IMR-90 (cell line): Measurements from ENCODE around the gene GSK3B. TPM values are rescaled to one million over a fixed set of nuclear protein-coding genes. Genes with fewer than 3 reads are reported as not detected.

Source experiments
- ATAC-seq: fragments of 200-7000 bp; cut with Tn5 transposase; 2 replicates; pipeline ENCODE4 v1.9.1; 2020; ENCODE audit warnings: low read depth, mild to moderate bottlenecking, moderate library complexity
- BruUV-seq: library from RNA; stranded (reverse); fragments of 400-500 nt; replicated peaks from 2 replicates; lab custom pipeline; 2021; lab: Mats Ljungman, UMichigan
- CTCF ChIA-PET: fragments of 300-600 bp; formaldehyde crosslinking; extraction: SDS; loops from one replicate; lab custom pipeline; 2021; ENCODE audit warnings: antibody characterized with exemption; lab: Yijun Ruan, JAX
- POLR2A ChIA-PET: fragments of 300-600 bp; sonication (Branson Sonifier 250); formaldehyde crosslinking; loops from one replicate; lab custom pipeline; 2022; ENCODE audit warnings: antibody characterized with exemption; ENCODE audit not compliant: unreplicated experiment; lab: Charles Lee
- DNase-seq: peaks from one replicate; pipeline ENCODE4 v3.0.0; 2013
- H2AFZ ChIP-seq: replicated peaks from 2 replicates; pipeline ENCODE3; 2013; ENCODE audit warnings: low read length, mild to moderate bottlenecking; ENCODE audit not compliant: poor library complexity
- H2AK5ac ChIP-seq: 2 replicates; pipeline ENCODE4 v1.6.1; 2013; ENCODE audit warnings: low read depth, low read length, inconsistent platforms
- H2AK9ac ChIP-seq: replicated peaks from 2 replicates; pipeline ENCODE3; 2013; ENCODE audit warnings: mild to moderate bottlenecking, low read depth, low read length, moderate library complexity; ENCODE audit not compliant: poor library complexity
- H2BK120ac ChIP-seq: 2 replicates; pipeline ENCODE4 v1.6.1; 2013; ENCODE audit warnings: low read depth, low read length, inconsistent platforms
- H2BK15ac ChIP-seq: 3 replicates; pipeline ENCODE4 v1.6.1; 2013; ENCODE audit warnings: low read depth, low read length, inconsistent platforms
- H2BK20ac ChIP-seq: 2 replicates; pipeline ENCODE4 v1.6.1; 2013; ENCODE audit warnings: low read depth, mild to moderate bottlenecking, inconsistent platforms, low read length, moderate library complexity
- H2BK5ac ChIP-seq: 2 replicates; pipeline ENCODE4 v1.6.1; 2013; ENCODE audit warnings: mild to moderate bottlenecking, low read depth, low read length, inconsistent platforms; ENCODE audit not compliant: poor library complexity, severe bottlenecking
- H3K14ac ChIP-seq: replicated peaks from 2 replicates; pipeline ENCODE4 v1.6.1; 2013; ENCODE audit warnings: low read depth, low read length, inconsistent platforms
- H3K18ac ChIP-seq: 2 replicates; pipeline ENCODE4 v1.6.1; 2013; ENCODE audit warnings: low read depth, low read length, control low read depth
- H3K23ac ChIP-seq: 2 replicates; pipeline ENCODE4 v1.6.1; 2013; ENCODE audit warnings: low read depth, low read length, inconsistent platforms
- H3K27ac ChIP-seq: 2 replicates; pipeline ENCODE4 v1.5.1; 2013; ENCODE audit warnings: mild to moderate bottlenecking, control low read depth, low read length; ENCODE audit not compliant: insufficient read depth
- H3K27me3 ChIP-seq: 2 replicates; pipeline ENCODE4 v1.6.1; 2013; ENCODE audit warnings: low read length; ENCODE audit not compliant: control insufficient read depth, insufficient read depth
- H3K36me3 ChIP-seq: 2 replicates; pipeline ENCODE4 v1.6.1; 2013; ENCODE audit warnings: low read length, mixed read lengths; ENCODE audit not compliant: control insufficient read depth, insufficient read depth
- H3K4ac ChIP-seq: 2 replicates; pipeline ENCODE4 v1.6.1; 2013; ENCODE audit warnings: low read depth, low read length, inconsistent platforms
- H3K4me1 ChIP-seq: 2 replicates; pipeline ENCODE4 v1.6.1; 2013; ENCODE audit warnings: low read length, mixed read lengths; ENCODE audit not compliant: control insufficient read depth, insufficient read depth
- H3K4me2 ChIP-seq: 2 replicates; pipeline ENCODE4 v1.6.1; 2013; ENCODE audit warnings: low read depth, mild to moderate bottlenecking, control low read depth, low read length, moderate library complexity
- H3K4me3 ChIP-seq: 2 replicates; pipeline ENCODE4 v1.5.1; 2013; ENCODE audit warnings: low read depth, mild to moderate bottlenecking, control low read depth, low read length, moderate library complexity; ENCODE audit not compliant: insufficient read depth
- H3K56ac ChIP-seq: 2 replicates; pipeline ENCODE4 v1.6.1; 2013; ENCODE audit warnings: low read length, inconsistent platforms; ENCODE audit not compliant: insufficient read depth; ENCODE audit errors: extremely low read depth
- H3K79me1 ChIP-seq, 2 experiments: 2 replicates each; pipeline ENCODE4 v1.6.1; 2013; ENCODE audit warnings: low read length in 2 of 2, inconsistent platforms in 1 of 2, low read depth in 1 of 2
- H3K9ac ChIP-seq: 2 replicates; pipeline ENCODE4 v1.6.1; 2013; ENCODE audit warnings: low read depth, low read length, control low read depth
- H3K9me1 ChIP-seq: 2 replicates; pipeline ENCODE4 v1.6.1; 2013; ENCODE audit warnings: low read length, inconsistent platforms; ENCODE audit not compliant: insufficient read depth
- H3K9me3 ChIP-seq: 2 replicates; pipeline ENCODE4 v1.6.1; 2013; ENCODE audit warnings: low read length; ENCODE audit not compliant: control insufficient read depth, insufficient read depth
- H4K20me1 ChIP-seq: 2 replicates; pipeline ENCODE4 v1.6.1; 2013; ENCODE audit warnings: low read length, inconsistent platforms; ENCODE audit not compliant: insufficient read depth
- H4K5ac ChIP-seq: 2 replicates; pipeline ENCODE4 v1.6.1; 2013; ENCODE audit warnings: mild to moderate bottlenecking, low read depth, low read length, control low read depth
- H4K8ac ChIP-seq, 2 experiments: 2 replicates each; pipeline ENCODE4 v1.6.1; 2013; ENCODE audit warnings: low read depth in 2 of 2, low read length in 2 of 2, control low read depth in 1 of 2, inconsistent platforms in 1 of 2
- H4K91ac ChIP-seq: 2 replicates; pipeline ENCODE4 v1.6.1; 2013; ENCODE audit warnings: low read depth, low read length, inconsistent platforms; ENCODE audit not compliant: insufficient read depth
- RCOR1 ChIP-seq: IDR thresholded peaks from 2 replicates; pipeline ENCODE4 v1.6.1; 2012; ENCODE audit warnings: mild to moderate bottlenecking, low read length, improper control_type of control experiment; ENCODE audit not compliant: insufficient replicate concordance
- WGBS, 2 experiments: methylation state at CpG; one replicate each; pipeline versions ENCODE4 v1.1.5 to v1.1.7; 2013; ENCODE audit warnings: missing lambda C conversion rate in 2 of 2; ENCODE audit not compliant: insufficient read length in 1 of 2; ENCODE audit errors: extremely low coverage in 2 of 2; 5-methylcytosine and 5-hydroxymethylcytosine counted together
- dilution Hi-C: fragments of 300-500 bp; cut with HindIII; formaldehyde crosslinking; loops from one replicate; pipeline ENCODE4 v1.14.3; 2018; ENCODE audit warnings: low sequenced_read_pairs; ENCODE audit not compliant: unreplicated experiment
- in situ Hi-C: fragments of 300-500 bp; cut with MboI; formaldehyde crosslinking; loops from 3 replicates; pipeline ENCODE4 v1.14.3; 2019; ENCODE audit warnings: low sequenced_read_pairs, inconsistent platforms, mixed read lengths
- intact Hi-C: fragments of 100-400 bp; cut with micrococcal nuclease; formaldehyde crosslinking; loops from 2 replicates; pipeline ENCODE4 v1.10.0; 2022
- polyA plus RNA-seq, 3 experiments: library from polyadenylated mRNA; depleted of rRNA; stranded (reverse); fragments of >200 nt; gene quantifications; 2 replicates each; pipeline ENCODE4 v1.2.3, GENCODE V29; 2012; ENCODE audit warnings: low replicate concordance in 1 of 3
- total RNA-seq: library from RNA; depleted of rRNA; stranded (reverse); fragments of >200 nt; gene quantifications from 2 replicates; pipeline ENCODE4 v1.2.3, GENCODE V29; 2012

The GSK3B gene
- total and polyA plus RNA-seq, 2 of the 4 experiments (the other 2 are of a cell fraction), result 19.2 to 33.2 TPM

- intact Hi-C loops (no loop called here), in situ Hi-C loops (no loop called here), dilution Hi-C loops (no loop called here)
- Histone ChIP-seq H4K5ac (no peak overlapping the region), H3K79me1 (no peaks in the 10 kb centered on the region), H3K36me3 (no peaks in the 10 kb centered on the region), H3K4me1 (0 out of 2 replicates have a peak, but pooled peaks cover 2% of the 10 kb centered on the region), H3K56ac (no peak overlapping the region), H2AK5ac (no peak overlapping the region), H4K91ac (no peak overlapping the region), H2BK5ac (no peak overlapping the region), H3K18ac (no peak overlapping the region), H3K27me3 (peaks cover 13% of the 10 kb centered on the region), H3K23ac (no peak overlapping the region), H2BK15ac (no peak overlapping the region), H2BK120ac (no peak overlapping the region), H3K4me3 (no peak overlapping the region), H2AK9ac (no peak overlapping the region), H2AFZ (no peak overlapping the region), H3K4me2 (no peak overlapping the region), H3K9me3 (no peaks in the 10 kb centered on the region), H4K8ac (no peak overlapping the region), H3K4ac (no peak overlapping the region), H2BK20ac (no peak overlapping the region), H3K27ac (no peak overlapping the region), H3K9ac (no peak overlapping the region), H3K9me1 (no peaks in the 10 kb centered on the region), H4K20me1 (no peaks in the 10 kb centered on the region), H3K14ac (no peak overlapping the region)
- POLR2A ChIA-PET, result no interaction called here
- CTCF ChIA-PET, result no interaction called here
- ATAC-seq (no peak), DNase-seq (no peak)
- no peak for TF ChIP-seq RCOR1
- 86% methylated on average over 7 of the region's 8 CpGs; no CpG with 5 or more reads in 1 of the 2 experiments for WGBS, 2 experiments
- no TSS peak for BruUV-seq
Measured at GRCh38 chr3:119792270-119792669, 302.0 kb downstream of the GSK3B start.
